Skeletal muscle cell (primary cell): ENCODE data around the gene ENSA.
A peak's percentile ranks its signal among the peaks of the same experiment; 100 is the strongest.
"Not testable (repeated sequence)": the region's sequence is repeated elsewhere in the genome, so short reads cannot be mapped to it uniquely, and the experiment has no call there.

Source experiments
- DNase-seq: peaks from one replicate; pipeline ENCODE4 v3.0.0-alpha.2; 2010; ENCODE audit warnings: low read depth
- H3K4me3 ChIP-seq: 2 replicates; pipeline ENCODE4 v1.5.1; 2011; ENCODE audit warnings: low read depth, mild to moderate bottlenecking, control low read depth, low read length, moderate library complexity

The ENSA gene

GRCh38 chr1:150629115-150629928 is at the start of gene ENSA:
Gene ENSA (minus strand): TSS chr1:150629612. CDS start chr1:150629470, 142 bp downstream.
- DNase-seq, result peak; percentile 99
- peak within 1 kb of the TSS; percentile 82 for H3K4me3 ChIP-seq

GRCh38 chr1:150678988-150679387 is 49.6 kb upstream of the ENSA start:
- DNase-seq, result no peak
- H3K4me3 ChIP-seq, result no peak overlapping the region

GRCh38 chr1:150674881-150675280 is 45.5 kb upstream of the ENSA start:
- no peak overlapping the region for H3K4me3 ChIP-seq
- no peak for DNase-seq

GRCh38 chr1:150663321-150663720 is 33.9 kb upstream of the ENSA start:
- DNase-seq, result no peak
- H3K4me3 ChIP-seq, result no peak overlapping the region

- no peak for DNase-seq
- H3K4me3 ChIP-seq, result no peak overlapping the region
Measured at GRCh38 chr1:150662811-150663210, 33.4 kb upstream of the ENSA start.

- H3K4me3 ChIP-seq, result no peak overlapping the region
- DNase-seq, result no peak
Measured at GRCh38 chr1:150661156-150661555, 31.7 kb upstream of the ENSA start.

GRCh38 chr1:150660584-150660983 is 31.2 kb upstream of the ENSA start:
- no peak for DNase-seq

GRCh38 chr1:150657064-150657463 is 27.7 kb upstream of the ENSA start:
- DNase-seq, H3K4me3 ChIP-seq: not testable (repeated sequence)

More at GRCh38 chr1:150660584-150660983, 31.2 kb upstream of the ENSA start:
- H3K4me3 ChIP-seq, result no peak overlapping the region

GRCh38 chr1:150654635-150655034 is 25.2 kb upstream of the ENSA start:
- not testable (repeated sequence) for DNase-seq, H3K4me3 ChIP-seq

- no peak overlapping the region for H3K4me3 ChIP-seq
- no peak for DNase-seq
Measured at GRCh38 chr1:150650193-150650592, 20.8 kb upstream of the ENSA start.

- no peak for DNase-seq
- no peak overlapping the region for H3K4me3 ChIP-seq
Measured at GRCh38 chr1:150649441-150650075, 20.1 kb upstream of the ENSA start.

- no peak for DNase-seq
- no peak overlapping the region for H3K4me3 ChIP-seq
Measured at GRCh38 chr1:150642296-150642695, 12.9 kb upstream of the ENSA start.

GRCh38 chr1:150641126-150641815 is 11.9 kb upstream of the ENSA start:
- H3K4me3 ChIP-seq, DNase-seq: not testable (repeated sequence)

GRCh38 chr1:150638430-150638829 is 9.0 kb upstream of the ENSA start:
- DNase-seq, H3K4me3 ChIP-seq: not testable (repeated sequence)

GRCh38 chr1:150634839-150635622 is 5.6 kb upstream of the ENSA start:
- H3K4me3 ChIP-seq, DNase-seq: not testable (repeated sequence)

- H3K4me3 ChIP-seq, result peak overlapping the region; percentile 82
Measured at GRCh38 chr1:150628766-150629114, 672 bp downstream of the ENSA start.

GRCh38 chr1:150627826-150628410 is 1.5 kb downstream of the ENSA start:
- no peak for DNase-seq
- H3K4me3 ChIP-seq, result peak overlapping the region; percentile 82

More at GRCh38 chr1:150628766-150629114, 672 bp downstream of the ENSA start:
- no peak for DNase-seq

GRCh38 chr1:150626150-150626549 is 3.3 kb downstream of the ENSA start:
- H3K4me3 ChIP-seq, result no peak overlapping the region
- DNase-seq, result no peak

- not testable (repeated sequence) for H3K4me3 ChIP-seq, DNase-seq
Measured at GRCh38 chr1:150624546-150624945, 4.9 kb downstream of the ENSA start.
